ENCODE measurements around the gene GALNT14.

GRCh38 chr2:30939364-30939763 lies 198.9 kb downstream of the GALNT14 start:
- no peak for TF ChIP-seq CTCF (conservative IDR thresholded peaks at IDR 0.05 in 1 of 2, IDR thresholded peaks at IDR 0.05 in 1 of 2; ENCODE audit: extremely low read depth in 1 of 2, insufficient read depth in 1 of 2, low read depth in 1 of 2, low read length in 2 of 2)
- no peak for TF ChIP-seq EZH2 (IDR thresholded peaks at IDR 0.05; ENCODE audit: borderline replicate concordance, low read length)
